HG03025 (cell line): ENCODE data around the gene ISCA2.

Experiments
- ATAC-seq: cut with Tn5 transposase; IDR thresholded peaks from one replicate; pipeline ENCODE4 v1.9.1; 2021; ENCODE audit warnings: mild to moderate bottlenecking, moderate library complexity; ENCODE audit not compliant: unreplicated experiment, low FRiP score

The ISCA2 gene

GRCh38 chr14:74507085-74507484 lies 13.5 kb downstream of the ISCA2 start:
- ATAC-seq, result no peak

GRCh38 chr14:74507840-74508239 lies 14.3 kb downstream of the ISCA2 start:
- no peak for ATAC-seq

GRCh38 chr14:74508292-74508731 lies 14.7 kb downstream of the ISCA2 start:
- ATAC-seq, result no peak

- no peak for ATAC-seq
These were observed 15.4 kb downstream of the ISCA2 start for GRCh38 chr14:74508844-74509428.

GRCh38 chr14:74509587-74510222 lies 16.1 kb downstream of the ISCA2 start:
- no peak for ATAC-seq

- ATAC-seq, result no peak
These were observed 16.8 kb downstream of the ISCA2 start for GRCh38 chr14:74510223-74510931.

GRCh38 chr14:74510959-74511409 lies 17.4 kb downstream of the ISCA2 start:
- ATAC-seq, result no peak

GRCh38 chr14:74511966-74512830 lies 18.6 kb downstream of the ISCA2 start:
- no peak for ATAC-seq

GRCh38 chr14:74514471-74514941 lies 20.9 kb downstream of the ISCA2 start:
- no peak for ATAC-seq

GRCh38 chr14:74515891-74516412 lies 22.4 kb downstream of the ISCA2 start:
- no peak for ATAC-seq

- no peak for ATAC-seq
These were observed 23.0 kb downstream of the ISCA2 start for GRCh38 chr14:74516451-74517160.

- no peak for ATAC-seq
These were observed 24.2 kb downstream of the ISCA2 start for GRCh38 chr14:74517731-74518130.

- no peak for ATAC-seq
These were observed 24.7 kb downstream of the ISCA2 start for GRCh38 chr14:74518221-74518620.

- ATAC-seq, result no peak
These were observed 25.9 kb downstream of the ISCA2 start for GRCh38 chr14:74519316-74520074.

- no peak for ATAC-seq
These were observed 28.2 kb downstream of the ISCA2 start for GRCh38 chr14:74521756-74522155.

GRCh38 chr14:74522740-74523139 lies 29.2 kb downstream of the ISCA2 start:
- no peak for ATAC-seq

- no peak for ATAC-seq
These were observed 30.7 kb downstream of the ISCA2 start for GRCh38 chr14:74524076-74524811.

- ATAC-seq, result no peak
These were observed 31.2 kb downstream of the ISCA2 start for GRCh38 chr14:74524812-74525135.
